Measurements from ENCODE around the gene CD4.

DNA sequence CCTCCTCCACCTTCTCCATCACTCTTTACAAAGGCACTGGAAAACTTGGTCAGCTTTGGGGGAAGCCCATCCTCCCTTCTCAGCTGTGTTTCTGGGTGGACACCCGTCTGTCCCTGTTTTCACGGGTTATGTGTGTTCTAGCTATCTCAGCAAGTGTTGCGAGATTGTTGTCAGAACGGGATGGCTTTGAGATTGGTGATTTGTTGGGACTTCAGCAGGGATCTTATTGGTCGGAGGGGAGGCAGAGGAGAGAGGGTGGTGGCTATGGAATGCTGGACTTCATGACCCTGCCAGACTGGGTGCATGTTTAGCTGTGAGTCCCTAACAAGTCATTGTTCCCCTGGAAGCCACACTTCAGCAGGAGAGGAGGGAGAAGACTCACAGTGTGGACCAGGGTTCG lies 64.7 kb downstream of the CD4 start:
- TF ChIP-seq, protein P1, sequence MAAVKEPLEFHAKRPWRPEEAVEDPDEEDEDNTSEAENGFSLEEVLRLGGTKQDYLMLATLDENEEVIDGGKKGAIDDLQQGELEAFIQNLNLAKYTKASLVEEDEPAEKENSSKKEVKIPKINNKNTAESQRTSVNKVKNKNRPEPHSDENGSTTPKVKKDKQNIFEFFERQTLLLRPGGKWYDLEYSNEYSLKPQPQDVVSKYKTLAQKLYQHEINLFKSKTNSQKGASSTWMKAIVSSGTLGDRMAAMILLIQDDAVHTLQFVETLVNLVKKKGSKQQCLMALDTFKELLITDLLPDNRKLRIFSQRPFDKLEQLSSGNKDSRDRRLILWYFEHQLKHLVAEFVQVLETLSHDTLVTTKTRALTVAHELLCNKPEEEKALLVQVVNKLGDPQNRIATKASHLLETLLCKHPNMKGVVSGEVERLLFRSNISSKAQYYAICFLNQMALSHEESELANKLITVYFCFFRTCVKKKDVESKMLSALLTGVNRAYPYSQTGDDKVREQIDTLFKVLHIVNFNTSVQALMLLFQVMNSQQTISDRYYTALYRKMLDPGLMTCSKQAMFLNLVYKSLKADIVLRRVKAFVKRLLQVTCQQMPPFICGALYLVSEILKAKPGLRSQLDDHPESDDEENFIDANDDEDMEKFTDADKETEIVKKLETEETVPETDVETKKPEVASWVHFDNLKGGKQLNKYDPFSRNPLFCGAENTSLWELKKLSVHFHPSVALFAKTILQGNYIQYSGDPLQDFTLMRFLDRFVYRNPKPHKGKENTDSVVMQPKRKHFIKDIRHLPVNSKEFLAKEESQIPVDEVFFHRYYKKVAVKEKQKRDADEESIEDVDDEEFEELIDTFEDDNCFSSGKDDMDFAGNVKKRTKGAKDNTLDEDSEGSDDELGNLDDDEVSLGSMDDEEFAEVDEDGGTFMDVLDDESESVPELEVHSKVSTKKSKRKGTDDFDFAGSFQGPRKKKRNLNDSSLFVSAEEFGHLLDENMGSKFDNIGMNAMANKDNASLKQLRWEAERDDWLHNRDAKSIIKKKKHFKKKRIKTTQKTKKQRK (IDR thresholded peaks at IDR 0.05; ENCODE audit: low read depth, low read length), result no peak
- TF ChIP-seq, protein P2, sequence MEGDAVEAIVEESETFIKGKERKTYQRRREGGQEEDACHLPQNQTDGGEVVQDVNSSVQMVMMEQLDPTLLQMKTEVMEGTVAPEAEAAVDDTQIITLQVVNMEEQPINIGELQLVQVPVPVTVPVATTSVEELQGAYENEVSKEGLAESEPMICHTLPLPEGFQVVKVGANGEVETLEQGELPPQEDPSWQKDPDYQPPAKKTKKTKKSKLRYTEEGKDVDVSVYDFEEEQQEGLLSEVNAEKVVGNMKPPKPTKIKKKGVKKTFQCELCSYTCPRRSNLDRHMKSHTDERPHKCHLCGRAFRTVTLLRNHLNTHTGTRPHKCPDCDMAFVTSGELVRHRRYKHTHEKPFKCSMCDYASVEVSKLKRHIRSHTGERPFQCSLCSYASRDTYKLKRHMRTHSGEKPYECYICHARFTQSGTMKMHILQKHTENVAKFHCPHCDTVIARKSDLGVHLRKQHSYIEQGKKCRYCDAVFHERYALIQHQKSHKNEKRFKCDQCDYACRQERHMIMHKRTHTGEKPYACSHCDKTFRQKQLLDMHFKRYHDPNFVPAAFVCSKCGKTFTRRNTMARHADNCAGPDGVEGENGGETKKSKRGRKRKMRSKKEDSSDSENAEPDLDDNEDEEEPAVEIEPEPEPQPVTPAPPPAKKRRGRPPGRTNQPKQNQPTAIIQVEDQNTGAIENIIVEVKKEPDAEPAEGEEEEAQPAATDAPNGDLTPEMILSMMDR (IDR thresholded peaks at IDR 0.05 in 2 of 3, conservative IDR thresholded peaks at IDR 0.05 in 1 of 3; ENCODE audit: control insufficient read depth in 2 of 3, extremely low read depth in 1 of 3, insufficient read depth in 1 of 3, low read depth in 3 of 3, low read length in 3 of 3), result no peak
- no peak for TF ChIP-seq POLR2AphosphoS5 (IDR thresholded peaks at IDR 0.05; ENCODE audit: low read length)
- TF ChIP-seq FOS (IDR thresholded peaks at IDR 0.05; ENCODE audit: borderline replicate concordance, extremely low read depth, insufficient read length), result no peak
- TF ChIP-seq, protein P3, sequence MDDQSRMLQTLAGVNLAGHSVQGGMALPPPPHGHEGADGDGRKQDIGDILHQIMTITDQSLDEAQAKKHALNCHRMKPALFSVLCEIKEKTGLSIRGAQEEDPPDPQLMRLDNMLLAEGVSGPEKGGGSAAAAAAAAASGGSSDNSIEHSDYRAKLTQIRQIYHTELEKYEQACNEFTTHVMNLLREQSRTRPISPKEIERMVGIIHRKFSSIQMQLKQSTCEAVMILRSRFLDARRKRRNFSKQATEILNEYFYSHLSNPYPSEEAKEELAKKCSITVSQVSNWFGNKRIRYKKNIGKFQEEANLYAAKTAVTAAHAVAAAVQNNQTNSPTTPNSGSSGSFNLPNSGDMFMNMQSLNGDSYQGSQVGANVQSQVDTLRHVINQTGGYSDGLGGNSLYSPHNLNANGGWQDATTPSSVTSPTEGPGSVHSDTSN (IDR thresholded peaks at IDR 0.05; ENCODE audit: insufficient replicate concordance, low read depth, low read length), result no peak
- TF ChIP-seq EZH2 (IDR thresholded peaks at IDR 0.05; ENCODE audit: borderline replicate concordance, control insufficient read depth, low read depth, low read length), result no peak
- TF ChIP-seq CREB1 (IDR thresholded peaks at IDR 0.05; ENCODE audit: low read depth), result no peak
- no peak for TF ChIP-seq TCF7 (IDR thresholded peaks at IDR 0.05; ENCODE audit: borderline replicate concordance)
- TF ChIP-seq POLR2A (IDR thresholded peaks at IDR 0.05; ENCODE audit: low read depth, low read length), result no peak
- TF ChIP-seq, protein P4, sequence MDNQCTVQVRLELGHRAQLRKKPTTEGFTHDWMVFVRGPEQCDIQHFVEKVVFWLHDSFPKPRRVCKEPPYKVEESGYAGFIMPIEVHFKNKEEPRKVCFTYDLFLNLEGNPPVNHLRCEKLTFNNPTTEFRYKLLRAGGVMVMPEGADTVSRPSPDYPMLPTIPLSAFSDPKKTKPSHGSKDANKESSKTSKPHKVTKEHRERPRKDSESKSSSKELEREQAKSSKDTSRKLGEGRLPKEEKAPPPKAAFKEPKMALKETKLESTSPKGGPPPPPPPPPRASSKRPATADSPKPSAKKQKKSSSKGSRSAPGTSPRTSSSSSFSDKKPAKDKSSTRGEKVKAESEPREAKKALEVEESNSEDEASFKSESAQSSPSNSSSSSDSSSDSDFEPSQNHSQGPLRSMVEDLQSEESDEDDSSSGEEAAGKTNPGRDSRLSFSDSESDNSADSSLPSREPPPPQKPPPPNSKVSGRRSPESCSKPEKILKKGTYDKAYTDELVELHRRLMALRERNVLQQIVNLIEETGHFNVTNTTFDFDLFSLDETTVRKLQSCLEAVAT (IDR thresholded peaks at IDR 0.05), result no peak
- TF ChIP-seq PML (IDR thresholded peaks at IDR 0.05; ENCODE audit: low read length), result no peak
- TF ChIP-seq, protein P5, sequence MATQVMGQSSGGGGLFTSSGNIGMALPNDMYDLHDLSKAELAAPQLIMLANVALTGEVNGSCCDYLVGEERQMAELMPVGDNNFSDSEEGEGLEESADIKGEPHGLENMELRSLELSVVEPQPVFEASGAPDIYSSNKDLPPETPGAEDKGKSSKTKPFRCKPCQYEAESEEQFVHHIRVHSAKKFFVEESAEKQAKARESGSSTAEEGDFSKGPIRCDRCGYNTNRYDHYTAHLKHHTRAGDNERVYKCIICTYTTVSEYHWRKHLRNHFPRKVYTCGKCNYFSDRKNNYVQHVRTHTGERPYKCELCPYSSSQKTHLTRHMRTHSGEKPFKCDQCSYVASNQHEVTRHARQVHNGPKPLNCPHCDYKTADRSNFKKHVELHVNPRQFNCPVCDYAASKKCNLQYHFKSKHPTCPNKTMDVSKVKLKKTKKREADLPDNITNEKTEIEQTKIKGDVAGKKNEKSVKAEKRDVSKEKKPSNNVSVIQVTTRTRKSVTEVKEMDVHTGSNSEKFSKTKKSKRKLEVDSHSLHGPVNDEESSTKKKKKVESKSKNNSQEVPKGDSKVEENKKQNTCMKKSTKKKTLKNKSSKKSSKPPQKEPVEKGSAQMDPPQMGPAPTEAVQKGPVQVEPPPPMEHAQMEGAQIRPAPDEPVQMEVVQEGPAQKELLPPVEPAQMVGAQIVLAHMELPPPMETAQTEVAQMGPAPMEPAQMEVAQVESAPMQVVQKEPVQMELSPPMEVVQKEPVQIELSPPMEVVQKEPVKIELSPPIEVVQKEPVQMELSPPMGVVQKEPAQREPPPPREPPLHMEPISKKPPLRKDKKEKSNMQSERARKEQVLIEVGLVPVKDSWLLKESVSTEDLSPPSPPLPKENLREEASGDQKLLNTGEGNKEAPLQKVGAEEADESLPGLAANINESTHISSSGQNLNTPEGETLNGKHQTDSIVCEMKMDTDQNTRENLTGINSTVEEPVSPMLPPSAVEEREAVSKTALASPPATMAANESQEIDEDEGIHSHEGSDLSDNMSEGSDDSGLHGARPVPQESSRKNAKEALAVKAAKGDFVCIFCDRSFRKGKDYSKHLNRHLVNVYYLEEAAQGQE (IDR thresholded peaks at IDR 0.05; ENCODE audit: low read depth, low read length), result no peak
- TF ChIP-seq ZSCAN29 (IDR thresholded peaks at IDR 0.05), result no peak
- no peak for TF ChIP-seq FOXM1 (IDR thresholded peaks at IDR 0.05; ENCODE audit: low read depth, low read length)

All from GM12878 (cell line).